ENCODE data around the gene R3HDM2.
A peak's percentile ranks its signal among the peaks of the same experiment; 100 is the strongest.
"Not testable (repeated sequence)": the region's sequence is repeated elsewhere in the genome, so short reads cannot be mapped to it uniquely, and the experiment has no call there.

The R3HDM2 gene

GRCh38 chr12:57372233-57372632, 58.6 kb downstream of the R3HDM2 start:
- DNase-seq, result peak; percentile 43

DNA sequence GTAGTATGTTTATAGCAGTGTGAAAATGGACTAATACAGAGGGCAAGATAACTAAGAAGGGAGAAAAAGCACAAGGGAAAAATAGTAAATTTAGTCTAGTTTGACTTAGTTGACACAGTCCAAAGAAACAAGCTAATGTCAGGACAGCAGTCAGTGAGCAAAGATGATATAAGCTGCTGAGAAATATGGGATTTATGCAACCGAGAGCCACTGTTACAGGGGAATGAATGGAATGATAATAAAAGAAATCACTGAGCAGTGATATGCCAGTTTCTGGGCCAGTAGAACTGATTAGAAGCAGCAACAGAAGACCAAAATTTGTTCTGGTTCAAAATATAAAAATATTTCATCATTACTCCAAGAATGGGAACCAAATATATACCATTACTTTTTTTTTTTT, 60.1 kb downstream of the R3HDM2 start:
- peak; percentile 76 for DNase-seq

- no peak for DNase-seq
Observed at GRCh38 chr12:57370072-57370471, 60.8 kb downstream of the R3HDM2 start.

- DNase-seq, result no peak
Observed at GRCh38 chr12:57369202-57369601, 61.6 kb downstream of the R3HDM2 start.

DNA sequence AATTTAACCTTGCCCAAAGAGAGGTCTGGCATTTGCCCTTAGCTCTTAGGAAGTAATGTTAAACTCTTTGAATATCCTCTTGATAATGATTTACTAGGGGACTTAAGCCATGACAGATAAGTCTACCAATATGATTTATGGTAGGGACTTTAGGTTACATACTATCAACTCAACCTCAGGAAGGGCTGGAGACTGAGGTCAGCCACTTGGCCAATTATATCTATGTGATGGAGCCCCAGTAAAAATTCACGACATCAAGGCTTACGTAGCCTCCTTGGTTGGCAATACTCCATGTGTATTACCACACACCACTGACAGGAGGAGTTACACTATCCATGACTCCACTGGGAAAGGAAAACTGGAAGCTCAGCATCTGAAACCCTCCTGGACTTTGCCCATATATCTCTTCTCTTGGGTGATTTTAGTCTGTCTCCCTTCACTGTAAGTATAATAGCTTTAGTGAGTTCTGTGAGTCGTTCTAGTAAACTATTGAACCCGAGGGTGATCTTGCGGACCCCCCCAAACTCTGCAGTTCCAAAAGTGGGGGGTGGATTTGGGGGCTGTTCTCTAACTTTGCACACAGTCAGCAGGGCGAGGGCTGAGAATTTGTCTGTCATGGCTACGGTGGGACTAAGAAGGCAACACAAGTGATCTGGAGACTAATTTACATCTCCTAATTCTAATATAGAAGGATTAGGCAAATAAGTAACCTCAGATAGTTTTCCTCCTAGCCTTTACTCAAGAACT, 62.3 kb downstream of the R3HDM2 start:
- no peak for DNase-seq

DNA sequence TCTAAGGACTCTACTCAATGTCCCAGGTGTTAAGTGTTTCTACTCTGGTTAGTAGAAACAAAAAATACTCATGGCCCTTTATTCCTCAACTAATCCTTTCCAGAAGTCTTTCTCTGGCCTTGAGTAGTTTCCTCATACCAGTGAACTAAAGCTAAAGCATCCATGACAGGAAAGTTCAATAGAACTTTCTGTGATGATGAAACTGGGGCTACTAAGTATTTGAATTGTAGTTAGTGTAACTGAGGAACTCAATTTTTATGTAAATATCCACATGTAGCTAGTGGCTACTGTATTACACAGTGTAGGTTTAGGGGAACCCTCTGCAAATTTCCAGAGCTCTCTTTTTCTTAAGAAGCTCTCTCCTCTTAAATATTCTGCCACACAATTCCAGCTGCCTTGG, 63.7 kb downstream of the R3HDM2 start:
- DNase-seq, result no peak

DNA sequence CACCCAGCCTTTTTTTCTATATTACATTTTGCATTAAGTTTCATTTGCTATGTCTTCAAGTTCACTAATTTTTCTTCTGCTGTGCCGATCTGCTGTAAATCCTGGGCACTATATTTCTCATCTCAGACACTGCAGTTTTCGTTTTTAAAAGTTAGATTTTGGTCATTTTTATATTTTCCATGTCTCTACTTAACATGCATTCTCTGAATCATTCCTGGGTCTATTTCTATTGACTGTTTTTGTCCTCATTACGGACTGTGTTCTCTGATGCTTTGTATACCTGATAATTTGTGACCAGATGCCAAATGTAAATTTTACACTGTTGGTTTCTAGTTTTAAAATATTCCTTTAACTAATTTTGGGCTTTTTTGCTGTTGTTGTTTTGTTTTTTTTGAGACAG, 64.5 kb downstream of the R3HDM2 start:
- no peak for DNase-seq

DNA sequence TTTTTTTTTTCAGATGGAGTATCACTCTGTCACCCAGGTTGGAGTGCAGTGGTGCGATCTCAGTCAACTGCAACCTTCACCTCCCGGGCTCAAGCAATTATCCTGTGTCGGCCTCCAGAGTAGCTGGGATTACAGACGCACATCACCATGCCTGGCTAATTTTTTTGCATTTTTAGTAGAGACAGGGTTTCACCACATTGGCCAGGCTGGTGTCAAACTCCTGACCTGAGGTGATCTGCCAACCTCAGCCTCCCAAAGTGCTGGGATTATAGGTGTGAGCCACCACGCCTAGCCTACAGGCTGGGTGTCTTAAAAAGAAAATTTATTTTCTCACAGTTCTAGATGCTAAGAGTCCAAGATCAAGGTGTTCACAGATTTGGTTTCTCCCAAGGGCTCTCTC, 66.7 kb downstream of the R3HDM2 start:
- DNase-seq, result not testable (repeated sequence)

- no peak for DNase-seq
Observed at GRCh38 chr12:57360468-57360867, 70.4 kb downstream of the R3HDM2 start.

GRCh38 chr12:57358646-57359045, 72.2 kb downstream of the R3HDM2 start:
- no peak for DNase-seq

GRCh38 chr12:57355734-57356133, 75.1 kb downstream of the R3HDM2 start:
- DNase-seq, result no peak

GRCh38 chr12:57352166-57352565, 78.7 kb downstream of the R3HDM2 start:
- no peak for DNase-seq

DNA sequence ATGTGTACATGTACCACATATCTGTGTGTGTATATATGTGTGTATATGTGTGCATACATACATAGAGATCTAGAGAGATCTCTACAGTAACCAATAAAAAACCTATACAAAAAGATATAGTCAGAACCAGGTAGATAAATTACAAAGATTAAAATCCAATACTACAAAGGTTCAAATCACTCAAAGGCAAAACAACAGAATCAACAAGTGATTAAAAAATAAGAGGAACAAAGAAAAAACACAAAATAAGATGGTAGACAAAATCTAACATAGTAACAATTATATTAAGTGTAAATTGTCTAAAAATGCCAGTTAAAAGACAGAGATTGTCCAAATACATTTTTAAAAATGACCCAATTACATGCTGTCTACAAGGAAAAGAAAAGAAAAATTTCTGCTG, 83.6 kb downstream of the R3HDM2 start:
- DNase-seq, result no peak

GRCh38 chr12:57343703-57344378, 87.0 kb downstream of the R3HDM2 start:
- no peak for DNase-seq

DNA sequence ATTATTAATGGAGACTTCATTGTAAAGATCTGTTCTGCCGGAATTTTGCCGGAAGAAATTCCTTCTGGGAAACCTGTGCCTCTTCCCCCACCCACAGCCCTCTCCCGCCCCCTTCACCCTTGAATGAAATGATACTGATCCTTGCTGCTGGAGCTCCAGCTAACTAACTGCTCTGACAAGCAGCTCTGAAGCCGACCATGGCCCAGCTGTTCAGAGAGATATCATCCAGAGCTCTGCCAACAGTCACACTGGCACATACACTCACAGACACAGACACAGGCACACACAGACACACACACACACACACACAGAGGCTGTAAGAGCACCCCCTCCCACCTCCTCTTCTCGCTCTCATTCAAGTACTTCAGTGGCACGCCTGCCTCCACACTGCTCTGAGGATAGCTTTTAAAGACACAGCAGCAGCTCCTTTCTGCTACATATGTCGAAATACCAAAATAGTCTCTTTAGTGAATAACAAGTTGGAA, 88.6 kb downstream of the R3HDM2 start:
- peak; percentile 9 for DNase-seq

- no peak for DNase-seq
Observed at GRCh38 chr12:57341275-57341990, 89.4 kb downstream of the R3HDM2 start.

DNA sequence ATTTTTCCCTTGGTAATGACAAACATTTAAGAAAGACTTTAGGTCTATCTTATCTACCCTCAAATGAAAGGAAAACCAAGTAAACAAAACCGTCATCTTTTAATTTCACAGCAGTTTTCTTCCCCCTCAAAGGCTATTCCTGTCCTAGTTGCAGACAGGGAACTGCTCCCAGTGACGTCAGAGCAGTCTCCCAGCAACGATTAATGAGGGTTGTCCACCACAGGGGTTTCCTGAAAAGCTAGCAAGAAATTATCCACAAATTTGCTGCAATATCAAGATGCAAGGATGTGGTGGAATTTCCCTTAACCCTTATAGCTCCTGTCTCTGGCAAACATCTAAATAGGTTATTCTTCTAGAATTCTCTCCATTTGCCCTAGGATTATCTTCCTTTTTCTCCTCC, 90.7 kb downstream of the R3HDM2 start:
- DNase-seq, result peak; percentile 42

- not testable (repeated sequence) for DNase-seq
Observed at GRCh38 chr12:57336299-57336698, 94.5 kb downstream of the R3HDM2 start.

DNA sequence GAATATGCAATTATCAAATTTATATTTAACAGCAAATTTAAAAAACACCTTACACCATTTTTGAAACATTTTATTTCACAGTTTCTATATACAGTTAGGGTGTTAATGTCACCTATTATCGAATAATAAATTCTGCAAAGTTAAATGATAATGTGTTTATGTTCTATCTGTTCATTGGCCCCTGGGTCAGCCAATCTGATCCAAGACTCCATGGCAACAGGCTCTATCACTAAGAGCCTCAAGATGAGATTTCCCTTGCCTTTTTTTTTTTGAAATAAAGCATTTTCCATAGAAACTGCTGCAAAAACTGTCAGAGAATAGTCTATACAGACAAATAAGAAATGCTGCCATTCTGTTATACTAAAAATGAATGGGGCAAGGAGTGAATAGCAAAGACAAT, 96.6 kb downstream of the R3HDM2 start:
- DNase-seq, result no peak

- peak; percentile 42 for DNase-seq
Observed at GRCh38 chr12:57332646-57333312, 98.1 kb downstream of the R3HDM2 start.

DNA sequence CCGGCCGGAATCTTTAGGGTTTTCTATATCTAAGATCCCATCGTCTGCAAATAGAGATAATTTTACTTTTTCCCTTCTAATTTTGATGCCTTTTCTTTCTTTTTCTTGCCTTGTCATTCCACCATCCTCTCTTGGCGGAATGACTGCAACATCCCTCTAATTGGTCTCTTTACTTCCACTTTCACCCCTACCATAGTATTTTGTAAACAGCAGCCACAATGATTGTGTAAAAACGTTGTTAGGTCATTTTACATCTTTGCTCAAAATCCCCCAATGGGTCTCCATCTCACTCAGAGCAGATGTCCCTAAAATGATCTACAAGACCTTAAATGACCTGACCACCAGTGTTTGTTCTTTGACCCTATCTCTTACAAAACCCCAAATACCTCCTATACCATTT, 99.9 kb downstream of the R3HDM2 start:
- DNase-seq, result no peak

GRCh38 chr12:57329219-57329618, 101.6 kb downstream of the R3HDM2 start:
- DNase-seq, result no peak

- DNase-seq, result no peak
Observed at GRCh38 chr12:57325395-57325794, 105.4 kb downstream of the R3HDM2 start.

All from fibroblast of skin of scalp (primary cell).